K562 (cell line): ENCODE measurements around the gene CCDC92. TPM values are rescaled to one million over a fixed set of nuclear protein-coding genes. Genes with fewer than 3 reads are reported as not detected.

Source experiments
- ATAC-seq: fragments of 200-7000 bp; cut with Tn5 transposase; 3 replicates; pipeline ENCODE4 v1.9.1; 2020; ENCODE audit warnings: moderate library complexity
- BruUV-seq: library from RNA; stranded (reverse); fragments of 400-500 nt; replicated peaks from 2 replicates; lab custom pipeline; 2021; lab: Mats Ljungman, UMichigan
- CTCF ChIA-PET: fragments of 300-600 bp; formaldehyde crosslinking; extraction: SDS; loops from one replicate; lab custom pipeline; 2021; ENCODE audit warnings: low intra/inter-chr PET ratio; lab: Yijun Ruan, JAX
- POLR2A ChIA-PET: fragments of 300-600, 350-650 bp; sonication (Branson Sonifier 250); formaldehyde crosslinking; extraction: SDS; loops from one replicate; lab custom pipeline; 2021; ENCODE audit warnings: antibody characterized with exemption, inconsistent platforms; lab: Yijun Ruan, JAX
- DNase-seq, 4 experiments: peaks; one replicate each; pipeline versions ENCODE4 v3.0.0 to v3.0.0-alpha.2; 2011 to 2018; ENCODE audit warnings: low spot score in 3 of 4, mixed read lengths in 3 of 4; ENCODE audit errors: extremely low read depth in 1 of 4
- FAIRE-seq: peaks from 2 replicates; lab custom pipeline; 2011; peaks lifted over from hg19 to GRCh38; lab: Jason Lieb, UNC
- H2AFZ ChIP-seq: 2 replicates; pipeline ENCODE4 v1.6.0; 2011; ENCODE audit warnings: low read depth, low read length, control low read depth, inconsistent platforms
- H3K27ac ChIP-seq: fragments of 200-600 bp; 3 replicates; pipeline ENCODE4 v1.8.0; 2011; ENCODE audit warnings: low read depth, mild to moderate bottlenecking, control low read depth, inconsistent platforms, low read length, moderate library complexity, mixed read lengths; ENCODE audit errors: extremely low read depth
- H3K27me3 ChIP-seq, 2 experiments: fragments of 300-600 bp in 1 of 2; 2 replicates in 1 of 2; 3 replicates in 1 of 2; pipeline versions ENCODE4 v1.6.0 to v1.8.0; 2011; ENCODE audit warnings: inconsistent platforms in 2 of 2, low read length in 2 of 2, mild to moderate bottlenecking in 1 of 2, mixed read lengths in 1 of 2, moderate library complexity in 1 of 2; ENCODE audit not compliant: control insufficient read depth in 2 of 2, insufficient read depth in 2 of 2
- H3K36me3 ChIP-seq: fragments of 300-600 bp; 3 replicates; pipeline ENCODE4 v1.8.0; 2011; ENCODE audit warnings: mild to moderate bottlenecking, low read length, inconsistent platforms; ENCODE audit not compliant: control insufficient read depth, insufficient read depth
- H3K4me1 ChIP-seq, 2 experiments: fragments of 200-600 bp in 1 of 2; replicated peaks in 1 of 2; 2 replicates in 1 of 2; 3 replicates in 1 of 2; pipeline versions ENCODE4 v1.5.1 to v1.8.0; 2011; ENCODE audit warnings: inconsistent platforms in 2 of 2, low read length in 2 of 2, mild to moderate bottlenecking in 1 of 2, mixed read lengths in 1 of 2, moderate library complexity in 1 of 2; ENCODE audit not compliant: control insufficient read depth in 2 of 2, insufficient read depth in 2 of 2
- H3K4me2 ChIP-seq: 2 replicates; pipeline ENCODE4 v1.6.1; 2011; ENCODE audit warnings: low read length, control low read depth, inconsistent platforms, mixed read lengths; ENCODE audit not compliant: insufficient read depth
- H3K4me3 ChIP-seq: fragments of 200-600 bp; sonication (generic), shearing (Covaris generic); 2 replicates; pipeline ENCODE4 v1.5.1; 2016; ENCODE audit warnings: control low read depth, inconsistent platforms
- H3K79me2 ChIP-seq: fragments of 200-600 bp; 3 replicates; pipeline ENCODE4 v1.8.0; 2011; ENCODE audit warnings: low read length, inconsistent platforms; ENCODE audit not compliant: control insufficient read depth, insufficient read depth
- H3K9ac ChIP-seq, 2 experiments: 2 replicates each; pipeline versions ENCODE4 v1.6.0 to v1.6.1; 2011; ENCODE audit warnings: low read depth in 2 of 2, low read length in 2 of 2, control low read depth in 1 of 2, inconsistent platforms in 1 of 2, mild to moderate bottlenecking in 1 of 2, mixed read lengths in 1 of 2; ENCODE audit not compliant: insufficient read depth in 1 of 2
- H3K9me1 ChIP-seq: one replicate; pipeline ENCODE4 v1.6.0; 2011; ENCODE audit warnings: inconsistent platforms, mild to moderate bottlenecking, low read length, moderate library complexity; ENCODE audit not compliant: control insufficient read depth, insufficient read depth
- H3K9me3 ChIP-seq: replicated peaks from 2 replicates; pipeline ENCODE4 v1.5.1; 2011; ENCODE audit warnings: low read depth, low read length, inconsistent platforms; ENCODE audit not compliant: control insufficient read depth, insufficient read depth
- H4K20me1 ChIP-seq: replicated peaks from 2 replicates; pipeline ENCODE4 v1.6.1; 2011; ENCODE audit warnings: low read length, inconsistent platforms, mixed read lengths; ENCODE audit not compliant: control insufficient read depth, insufficient read depth
- FOSL1 ChIP-seq: fragments of 200-800 bp; sonication (Bioruptor generic); conservative IDR thresholded peaks from 2 replicates; pipeline ENCODE4 v1.6.1; 2016; ENCODE audit warnings: missing genetic modification characterization, missing compliant biosample characterization
- JUND ChIP-seq, 2 experiments: IDR thresholded peaks; 2 replicates in 1 of 2; 3 replicates in 1 of 2; pipeline ENCODE4 v1.6.1; 2011; ENCODE audit warnings: borderline replicate concordance in 2 of 2, low read depth in 2 of 2, low read length in 2 of 2, improper control_type of control experiment in 1 of 2, missing biosample characterization in 1 of 2, missing genetic modification characterization in 1 of 2, missing genetic modification reagents in 1 of 2
- MAFK ChIP-seq: IDR thresholded peaks from 2 replicates; pipeline ENCODE4 v1.6.1; 2011; ENCODE audit warnings: low read length, improper control_type of control experiment
- NFIC ChIP-seq: fragments of 450-650 bp; IDR thresholded peaks from 2 replicates; pipeline ENCODE4 v1.6.1; 2017; ENCODE audit warnings: mild to moderate bottlenecking, inconsistent platforms
- TAL1 ChIP-seq: fragments of 450-650 bp; IDR thresholded peaks from 2 replicates; pipeline ENCODE4 v1.6.1; 2016; ENCODE audit warnings: mild to moderate bottlenecking
- TEAD1 ChIP-seq, 2 experiments: fragments of 450-650 bp in 1 of 2; sonication (generic) in 1 of 2; formaldehyde crosslinking; IDR thresholded peaks; 2 replicates each; pipeline versions ENCODE4 v1.4.0 to v1.8.0; 2020 to 2022; ENCODE audit warnings: mild to moderate bottlenecking in 2 of 2, missing genetic modification reagents in 1 of 2
- U2AF2 ChIP-seq: fragments of 200-400 bp; formaldehyde crosslinking; optimal IDR thresholded peaks from 2 replicates; pipeline ENCODE3; 2017; ENCODE audit warnings: low read depth, mild to moderate bottlenecking, low read length
- WGBS: fragments of 100-300 bp; shearing (Covaris generic); methylation state at CpG from one replicate; pipeline ENCODE4 v1.1.6; 2016; ENCODE audit warnings: low coverage, mixed read lengths; ENCODE audit not compliant: insufficient coverage; ENCODE audit errors: missing lambda C conversion rate; 5-methylcytosine and 5-hydroxymethylcytosine counted together
- in situ Hi-C: fragments of 300-500 bp; cut with MboI; formaldehyde crosslinking; loops from 4 replicates; pipeline ENCODE4 v1.15.0; 2018; ENCODE audit warnings: inconsistent platforms, mixed read lengths
- intact Hi-C: fragments of 100-400 bp; cut with micrococcal nuclease; formaldehyde crosslinking; loops from 2 replicates; pipeline ENCODE4 v1.14.2; 2022
- polyA plus RNA-seq, 8 experiments: library from polyadenylated mRNA; depleted of rRNA in 4 of 8; stranded (reverse) in 5 of 8; unstranded in 3 of 8; fragments of >200 nt; fragmentation: Nextera tagmentation in 2 of 8; fragmentation: Illumina TruSeq in 1 of 8; extraction: Ambion mirVana in 2 of 8; extraction: Trizol in 1 of 8; gene quantifications; 2 replicates each; pipeline versions ENCODE4 v1.2.1 to v1.2.3, GENCODE V29; 2011 to 2014; ENCODE audit warnings: inconsistent platforms in 1 of 8, missing spikeins in 1 of 8
- total RNA-seq, 7 experiments: library from RNA; depleted of rRNA in 6 of 7; stranded (reverse); fragments of >200 nt in 6 of 7; fragmentation: Illumina TruSeq in 2 of 7; extraction: Trizol in 2 of 7; gene quantifications; 2 replicates each; pipeline versions ENCODE4 v1.2.1 to v1.2.3, GENCODE V29; 2011 to 2021; ENCODE audit warnings: low replicate concordance in 1 of 7
- TF ChIP-seq, protein P1 (sequence below), 3 experiments: IDR thresholded peaks in 2 of 3; conservative IDR thresholded peaks in 1 of 3; 2 replicates each; pipeline ENCODE4 v1.5.1; 2011 to 2012; ENCODE audit warnings: low read length in 3 of 3, mild to moderate bottlenecking in 3 of 3, control low read depth in 2 of 3, improper control_type of control experiment in 1 of 3, inconsistent platforms in 1 of 3, low read depth in 1 of 3, mixed read lengths in 1 of 3, moderate library complexity in 1 of 3; ENCODE audit not compliant: insufficient read depth in 2 of 3
- TF ChIP-seq, protein P2 (sequence below), 2 experiments: fragments of 450-650 bp; formaldehyde crosslinking in 1 of 2; IDR thresholded peaks; 2 replicates each; pipeline versions ENCODE4 v1.4.0 to v1.6.1; 2014 to 2020; ENCODE audit warnings: mild to moderate bottlenecking in 2 of 2, borderline replicate concordance in 1 of 2, low read depth in 1 of 2

Gene CCDC92
- total and polyA plus RNA-seq, 9 of the 15 experiments (the other 6 are each of a cell fraction or from before 2014, with no cell fraction given): 0.27 to 5.9 (median 2.1) TPM

DNA sequence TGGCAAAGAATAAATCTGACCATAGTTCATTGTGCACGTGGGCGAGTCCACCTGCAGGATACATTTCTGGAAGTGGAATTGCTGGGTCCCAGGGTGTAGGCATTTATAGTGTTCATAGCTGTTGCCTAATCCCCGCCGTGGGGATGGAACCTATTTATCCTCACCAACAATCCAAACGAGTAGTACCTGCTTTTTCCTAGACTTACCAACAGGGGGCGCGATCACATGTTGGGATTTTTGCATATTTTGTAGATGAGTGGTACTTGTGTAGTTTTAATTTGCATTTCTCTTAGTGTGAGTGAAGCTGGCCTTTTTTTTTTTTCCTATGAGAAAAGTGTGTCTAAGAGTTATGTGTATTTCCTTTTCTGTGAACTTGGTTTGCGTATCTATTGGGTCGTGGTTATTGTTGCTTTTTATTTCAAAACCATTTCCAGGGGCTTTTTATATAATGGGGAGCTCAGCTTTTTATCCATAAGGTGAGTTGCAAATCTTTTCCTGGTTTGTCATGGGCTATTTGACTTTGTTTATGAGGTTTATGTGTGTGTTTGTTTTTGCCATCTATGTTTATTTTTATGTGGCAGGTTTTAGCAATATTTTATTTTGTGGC lies 67.2 kb downstream of the CCDC92 start:
- CTCF ChIA-PET: interaction anchor here (1.7 kb wide), 1 partner anchor 78 kb away, joined by 11 read pairs; no protein-coding TSS in a partner anchor
- H3K27me3 ChIP-seq: peaks cover 54 to 68% of the 10 kb centered on the region in 2 experiments; a peak in 4 of 5 replicates
- peak; percentile 56 for TF ChIP-seq FOSL1 (tag)
- TF ChIP-seq TEAD1 (CRISPR knock-in tag; IDR thresholded peaks at IDR 0.05): peak; percentile 30 to 56; a peak in 2 of 4 replicates
- TF ChIP-seq TAL1: no peak
- TF ChIP-seq JUND (IDR thresholded peaks at IDR 0.05; ENCODE audit: borderline replicate concordance, low read depth, low read length): peak; percentile 29; the same call in 1 of the 2 replicates
- TF ChIP-seq JUND (tag; IDR thresholded peaks at IDR 0.05; ENCODE audit: borderline replicate concordance, low read depth, low read length): no peak; the same call in 2 of the 3 replicates
- TF ChIP-seq, protein P1, sequence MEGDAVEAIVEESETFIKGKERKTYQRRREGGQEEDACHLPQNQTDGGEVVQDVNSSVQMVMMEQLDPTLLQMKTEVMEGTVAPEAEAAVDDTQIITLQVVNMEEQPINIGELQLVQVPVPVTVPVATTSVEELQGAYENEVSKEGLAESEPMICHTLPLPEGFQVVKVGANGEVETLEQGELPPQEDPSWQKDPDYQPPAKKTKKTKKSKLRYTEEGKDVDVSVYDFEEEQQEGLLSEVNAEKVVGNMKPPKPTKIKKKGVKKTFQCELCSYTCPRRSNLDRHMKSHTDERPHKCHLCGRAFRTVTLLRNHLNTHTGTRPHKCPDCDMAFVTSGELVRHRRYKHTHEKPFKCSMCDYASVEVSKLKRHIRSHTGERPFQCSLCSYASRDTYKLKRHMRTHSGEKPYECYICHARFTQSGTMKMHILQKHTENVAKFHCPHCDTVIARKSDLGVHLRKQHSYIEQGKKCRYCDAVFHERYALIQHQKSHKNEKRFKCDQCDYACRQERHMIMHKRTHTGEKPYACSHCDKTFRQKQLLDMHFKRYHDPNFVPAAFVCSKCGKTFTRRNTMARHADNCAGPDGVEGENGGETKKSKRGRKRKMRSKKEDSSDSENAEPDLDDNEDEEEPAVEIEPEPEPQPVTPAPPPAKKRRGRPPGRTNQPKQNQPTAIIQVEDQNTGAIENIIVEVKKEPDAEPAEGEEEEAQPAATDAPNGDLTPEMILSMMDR (IDR thresholded peaks at IDR 0.05 in 2 of 3, conservative IDR thresholded peaks at IDR 0.05 in 1 of 3; ENCODE audit: insufficient read depth in 2 of 3, low read depth in 1 of 3, low read length in 3 of 3): peak; percentile 71 to 84 (median 78)
- no peak for TF ChIP-seq U2AF2
- TF ChIP-seq MAFK: no peak
- TF ChIP-seq, protein P2, sequence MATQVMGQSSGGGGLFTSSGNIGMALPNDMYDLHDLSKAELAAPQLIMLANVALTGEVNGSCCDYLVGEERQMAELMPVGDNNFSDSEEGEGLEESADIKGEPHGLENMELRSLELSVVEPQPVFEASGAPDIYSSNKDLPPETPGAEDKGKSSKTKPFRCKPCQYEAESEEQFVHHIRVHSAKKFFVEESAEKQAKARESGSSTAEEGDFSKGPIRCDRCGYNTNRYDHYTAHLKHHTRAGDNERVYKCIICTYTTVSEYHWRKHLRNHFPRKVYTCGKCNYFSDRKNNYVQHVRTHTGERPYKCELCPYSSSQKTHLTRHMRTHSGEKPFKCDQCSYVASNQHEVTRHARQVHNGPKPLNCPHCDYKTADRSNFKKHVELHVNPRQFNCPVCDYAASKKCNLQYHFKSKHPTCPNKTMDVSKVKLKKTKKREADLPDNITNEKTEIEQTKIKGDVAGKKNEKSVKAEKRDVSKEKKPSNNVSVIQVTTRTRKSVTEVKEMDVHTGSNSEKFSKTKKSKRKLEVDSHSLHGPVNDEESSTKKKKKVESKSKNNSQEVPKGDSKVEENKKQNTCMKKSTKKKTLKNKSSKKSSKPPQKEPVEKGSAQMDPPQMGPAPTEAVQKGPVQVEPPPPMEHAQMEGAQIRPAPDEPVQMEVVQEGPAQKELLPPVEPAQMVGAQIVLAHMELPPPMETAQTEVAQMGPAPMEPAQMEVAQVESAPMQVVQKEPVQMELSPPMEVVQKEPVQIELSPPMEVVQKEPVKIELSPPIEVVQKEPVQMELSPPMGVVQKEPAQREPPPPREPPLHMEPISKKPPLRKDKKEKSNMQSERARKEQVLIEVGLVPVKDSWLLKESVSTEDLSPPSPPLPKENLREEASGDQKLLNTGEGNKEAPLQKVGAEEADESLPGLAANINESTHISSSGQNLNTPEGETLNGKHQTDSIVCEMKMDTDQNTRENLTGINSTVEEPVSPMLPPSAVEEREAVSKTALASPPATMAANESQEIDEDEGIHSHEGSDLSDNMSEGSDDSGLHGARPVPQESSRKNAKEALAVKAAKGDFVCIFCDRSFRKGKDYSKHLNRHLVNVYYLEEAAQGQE (IDR thresholded peaks at IDR 0.05; ENCODE audit: borderline replicate concordance): peak; percentile 47; the same call in 1 of the 2 replicates
- TF ChIP-seq, protein P2 (CRISPR knock-in tag; IDR thresholded peaks at IDR 0.05; ENCODE audit: low read depth): no peak
- TF ChIP-seq NFIC: no peak

More for the DNA sequence above, 67.2 kb downstream of the CCDC92 start:
- H2AFZ ChIP-seq: no peak overlapping the region
- H3K9me1 ChIP-seq: no peaks in the 10 kb centered on the region
- POLR2A ChIA-PET: interaction anchor here (1.0 to 1.2 kb wide), 2 partner anchors 48 to 83 kb away, joined by 3 to 4 read pairs; no protein-coding TSS in a partner anchor
- FAIRE-seq: peak; percentile 85
- no peak overlapping the region for H3K27ac ChIP-seq
- H3K4me2 ChIP-seq: no peak overlapping the region
- no TSS peak for BruUV-seq
- no peaks in the 10 kb centered on the region for H3K79me2 ChIP-seq
- DNase-seq: peak; percentile 74 to 76 (median 75)
- H3K36me3 ChIP-seq: no peaks in the 10 kb centered on the region
- peaks cover 11% of the 10 kb centered on the region; the same call in 1 of the 2 replicates for H4K20me1 ChIP-seq
- intact Hi-C loops (loop anchor here (2.0 to 5.0 kb wide), 2 partner anchors 77 to 127 kb away; no protein-coding TSS in a partner anchor), in situ Hi-C loops (no loop called here)
- 2% methylated on average over 9 of the region's 9 CpGs for WGBS
- H3K4me1 ChIP-seq: peaks cover 0 to 4% of the 10 kb centered on the region in 2 experiments; a peak in 1 of 5 replicates
- H3K4me3 ChIP-seq: no peak overlapping the region
- H3K9me3 ChIP-seq: no peaks in the 10 kb centered on the region
- no peak overlapping the region for H3K9ac ChIP-seq
- ATAC-seq: peak; percentile 49
